ENCODE data around the gene SLC8B1.

DNA sequence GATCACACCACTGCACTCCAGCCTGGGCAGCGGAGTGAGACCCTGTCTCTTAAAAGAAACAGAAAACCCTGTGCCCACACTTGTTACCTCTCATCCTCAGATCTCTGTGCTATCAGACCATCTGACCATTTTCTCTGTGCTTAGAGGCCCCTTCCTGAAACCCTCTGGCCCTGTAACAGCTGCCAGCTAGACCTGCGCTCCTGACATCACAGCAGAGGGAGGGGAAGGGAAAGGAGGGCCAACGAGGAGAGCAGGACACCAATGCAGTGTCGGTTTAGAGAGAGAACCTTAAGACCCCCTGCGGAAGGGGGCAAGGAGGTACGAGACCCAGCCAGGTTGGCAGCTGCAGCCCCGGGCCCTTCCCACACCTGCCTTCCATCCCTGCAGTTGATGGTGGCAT, 42.4 kb downstream of the SLC8B1 start:
- TF ChIP-seq, protein P1, sequence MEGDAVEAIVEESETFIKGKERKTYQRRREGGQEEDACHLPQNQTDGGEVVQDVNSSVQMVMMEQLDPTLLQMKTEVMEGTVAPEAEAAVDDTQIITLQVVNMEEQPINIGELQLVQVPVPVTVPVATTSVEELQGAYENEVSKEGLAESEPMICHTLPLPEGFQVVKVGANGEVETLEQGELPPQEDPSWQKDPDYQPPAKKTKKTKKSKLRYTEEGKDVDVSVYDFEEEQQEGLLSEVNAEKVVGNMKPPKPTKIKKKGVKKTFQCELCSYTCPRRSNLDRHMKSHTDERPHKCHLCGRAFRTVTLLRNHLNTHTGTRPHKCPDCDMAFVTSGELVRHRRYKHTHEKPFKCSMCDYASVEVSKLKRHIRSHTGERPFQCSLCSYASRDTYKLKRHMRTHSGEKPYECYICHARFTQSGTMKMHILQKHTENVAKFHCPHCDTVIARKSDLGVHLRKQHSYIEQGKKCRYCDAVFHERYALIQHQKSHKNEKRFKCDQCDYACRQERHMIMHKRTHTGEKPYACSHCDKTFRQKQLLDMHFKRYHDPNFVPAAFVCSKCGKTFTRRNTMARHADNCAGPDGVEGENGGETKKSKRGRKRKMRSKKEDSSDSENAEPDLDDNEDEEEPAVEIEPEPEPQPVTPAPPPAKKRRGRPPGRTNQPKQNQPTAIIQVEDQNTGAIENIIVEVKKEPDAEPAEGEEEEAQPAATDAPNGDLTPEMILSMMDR (IDR thresholded peaks at IDR 0.05): no peak
- TF ChIP-seq POLR2A (IDR thresholded peaks at IDR 0.05): no peak
